ENCODE results near the gene FAF2.

FAF2 gene

DNA sequence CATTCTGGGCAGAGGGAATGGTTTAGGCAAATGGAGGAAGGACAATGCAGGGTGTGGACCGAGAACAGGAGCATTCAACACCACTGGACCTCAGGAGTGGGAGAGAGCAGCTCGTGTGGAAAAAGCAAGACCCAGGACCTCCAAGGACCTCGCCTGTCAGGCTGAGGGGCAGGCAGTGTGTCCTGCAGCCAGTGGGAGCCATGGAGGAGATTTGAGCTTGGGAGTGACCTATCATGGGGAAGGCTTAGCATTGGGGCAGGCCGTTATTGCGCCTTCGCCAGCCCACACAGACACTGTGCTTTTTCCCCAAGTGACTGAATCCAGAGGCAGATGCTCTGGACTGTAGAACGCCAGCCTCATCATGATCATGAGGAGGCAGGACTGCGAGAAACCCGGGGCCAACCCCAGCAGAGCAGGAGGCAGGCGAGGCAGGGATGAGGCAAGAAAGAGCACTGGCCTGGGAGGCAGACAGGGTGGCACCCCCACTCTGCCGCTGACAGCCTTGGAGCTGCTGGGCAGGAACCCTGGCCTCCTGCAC is 104.2 kb downstream of the FAF2 start:
- Histone ChIP-seq H4K20me1 (ENCODE audit: insufficient read depth, low read length) (no peaks in the 10 kb centered on the region), H3K27ac (ENCODE audit: low read depth, low read length, poor library complexity, severe bottlenecking) (no peak overlapping the region), H3K9ac (ENCODE audit: low read length) (no peak overlapping the region), H3K4me1 (ENCODE audit: insufficient read depth, low read length, severe bottlenecking) (peaks cover 7% of the 10 kb centered on the region), H3K4me3 (ENCODE audit: low read depth, low read length, poor library complexity, severe bottlenecking) (no peak overlapping the region), H2AFZ (ENCODE audit: low read length) (no peak overlapping the region), H3K27me3 (ENCODE audit: insufficient read depth, low read length) (no peaks in the 10 kb centered on the region; the same call in 1 of the 2 replicates), H3K4me2 (ENCODE audit: low read length) (no peak overlapping the region), H3K9me3 (ENCODE audit: low read length) (no peaks in the 10 kb centered on the region), H3F3A (ENCODE audit: insufficient read depth, low read length) (no peaks in the 10 kb centered on the region), H3K36me3 (ENCODE audit: insufficient read depth, low read length) (no peaks in the 10 kb centered on the region), H3K79me2 (ENCODE audit: insufficient read depth, low read length) (no peaks in the 10 kb centered on the region), H3K9me2 (ENCODE audit: low read depth, low read length) (no peaks in the 10 kb centered on the region)
- TF ChIP-seq EZH2 (IDR thresholded peaks at IDR 0.05; ENCODE audit: borderline replicate concordance, low read length) (no peak), CTCF (IDR thresholded peaks at IDR 0.05; ENCODE audit: low read length) (no peak)

GRCh38 chr5:176553260-176554085 is 105.3 kb downstream of the FAF2 start:
- Histone ChIP-seq H3K36me3 (ENCODE audit: insufficient read depth, low read length) (no peaks in the 10 kb centered on the region), H3K4me1 (ENCODE audit: insufficient read depth, low read length, severe bottlenecking) (peaks cover 7% of the 10 kb centered on the region), H4K20me1 (ENCODE audit: insufficient read depth, low read length) (no peaks in the 10 kb centered on the region), H3K9ac (ENCODE audit: low read length) (no peak overlapping the region), H2AFZ (ENCODE audit: low read length) (no peak overlapping the region), H3K9me2 (ENCODE audit: low read depth, low read length) (no peaks in the 10 kb centered on the region), H3K9me3 (ENCODE audit: low read length) (no peaks in the 10 kb centered on the region), H3K27me3 (ENCODE audit: insufficient read depth, low read length) (no peaks in the 10 kb centered on the region; the same call in 1 of the 2 replicates), H3K4me3 (ENCODE audit: low read depth, low read length, poor library complexity, severe bottlenecking) (no peak overlapping the region), H3K79me2 (ENCODE audit: insufficient read depth, low read length) (no peaks in the 10 kb centered on the region), H3K27ac (ENCODE audit: low read depth, low read length, poor library complexity, severe bottlenecking) (no peak overlapping the region), H3F3A (ENCODE audit: insufficient read depth, low read length) (no peaks in the 10 kb centered on the region), H3K4me2 (ENCODE audit: low read length) (no peak overlapping the region)
- TF ChIP-seq EZH2 (IDR thresholded peaks at IDR 0.05; ENCODE audit: borderline replicate concordance, low read length) (no peak), CTCF (IDR thresholded peaks at IDR 0.05; ENCODE audit: low read length) (no peak)

GRCh38 chr5:176557846-176558245 is 109.7 kb downstream of the FAF2 start:
- no peaks in the 10 kb centered on the region for H3K79me2 ChIP-seq (ENCODE audit: insufficient read depth, low read length)
- TF ChIP-seq EZH2 (IDR thresholded peaks at IDR 0.05; ENCODE audit: borderline replicate concordance, low read length) (no peak), CTCF (IDR thresholded peaks at IDR 0.05; ENCODE audit: low read length) (no peak)
- no peaks in the 10 kb centered on the region for H3F3A ChIP-seq (ENCODE audit: insufficient read depth, low read length)
- no peaks in the 10 kb centered on the region for H4K20me1 ChIP-seq (ENCODE audit: insufficient read depth, low read length)
- H2AFZ ChIP-seq (ENCODE audit: low read length), result no peak overlapping the region
- H3K9ac ChIP-seq (ENCODE audit: low read length), result no peak overlapping the region
- H3K9me2 ChIP-seq (ENCODE audit: low read depth, low read length), result no peaks in the 10 kb centered on the region
- peaks cover 6% of the 10 kb centered on the region; the same call in 1 of the 2 replicates for H3K27me3 ChIP-seq (ENCODE audit: insufficient read depth, low read length)
- H3K9me3 ChIP-seq (ENCODE audit: low read length), result no peaks in the 10 kb centered on the region
- H3K4me2 ChIP-seq (ENCODE audit: low read length), result no peak overlapping the region
- no peaks in the 10 kb centered on the region for H3K36me3 ChIP-seq (ENCODE audit: insufficient read depth, low read length)
- H3K4me1 ChIP-seq (ENCODE audit: insufficient read depth, low read length, severe bottlenecking), result peaks cover 7% of the 10 kb centered on the region
- no peak overlapping the region for H3K27ac ChIP-seq (ENCODE audit: low read depth, low read length, poor library complexity, severe bottlenecking)
- no peak overlapping the region for H3K4me3 ChIP-seq (ENCODE audit: low read depth, low read length, poor library complexity, severe bottlenecking)

All from OCI-LY1 (cell line).